HepG2 (cell line): ENCODE data around the gene PUM1. TPM values are rescaled to one million over a fixed set of nuclear protein-coding genes. Genes with fewer than 3 reads are reported as not detected.

Experiments
- ELF3 ChIP-seq: IDR thresholded peaks from 2 replicates; pipeline ENCODE4 v1.6.1; 2016; ENCODE audit warnings: missing genetic modification reagents, missing compliant biosample characterization
- FOXP4 ChIP-seq: sonication (generic); formaldehyde crosslinking; IDR thresholded peaks from 2 replicates; pipeline ENCODE4 v1.4.0; 2020; ENCODE audit warnings: missing genetic modification reagents
- HCFC1 ChIP-seq: fragments of 150-350 bp; IDR thresholded peaks from 2 replicates; pipeline ENCODE4 v1.6.1; 2014; ENCODE audit warnings: low read depth, low read length
- MYC ChIP-seq: sonication (generic); formaldehyde crosslinking; IDR thresholded peaks from 2 replicates; pipeline ENCODE4 v1.9.0; 2021; ENCODE audit warnings: missing genetic modification reagents, borderline replicate concordance
- NCOA1 ChIP-seq: sonication (generic); formaldehyde crosslinking; IDR thresholded peaks from 2 replicates; pipeline ENCODE4 v1.9.0; 2021; ENCODE audit warnings: missing genetic modification reagents
- SRSF4 ChIP-seq: fragments of 200-400 bp; formaldehyde crosslinking; IDR thresholded peaks from one replicate; pipeline ENCODE4 v1.6.1; 2018; ENCODE audit warnings: mild to moderate bottlenecking, low read depth, low read length, moderate library complexity; ENCODE audit not compliant: poor library complexity, severe bottlenecking
- TP53 ChIP-seq: sonication (generic); formaldehyde crosslinking; conservative IDR thresholded peaks from 2 replicates; pipeline ENCODE4 v1.4.0; 2020; ENCODE audit warnings: missing genetic modification reagents
- ZFP36L2 ChIP-seq: sonication (generic); formaldehyde crosslinking; IDR thresholded peaks from 2 replicates; pipeline ENCODE4 v1.4.0; 2020; ENCODE audit warnings: missing genetic modification reagents
- ZKSCAN8 ChIP-seq: IDR thresholded peaks from 2 replicates; pipeline ENCODE4 v1.6.1; 2016; ENCODE audit warnings: borderline replicate concordance, missing genetic modification reagents, missing compliant biosample characterization
- ZNF562 ChIP-seq: sonication (generic); formaldehyde crosslinking; IDR thresholded peaks from 2 replicates; pipeline ENCODE4 v1.8.0; 2022; ENCODE audit warnings: missing genetic modification reagents, borderline replicate concordance
- ZNF614 ChIP-seq: IDR thresholded peaks from 2 replicates; pipeline ENCODE4 v1.6.1; 2018; ENCODE audit warnings: missing biosample characterization, missing genetic modification reagents, inconsistent platforms, borderline replicate concordance
- ZNF891 ChIP-seq: sonication (generic); formaldehyde crosslinking; IDR thresholded peaks from 2 replicates; pipeline ENCODE4 v1.5.0; 2020; ENCODE audit warnings: mild to moderate bottlenecking, missing genetic modification reagents
- polyA plus RNA-seq, 8 experiments: library from polyadenylated mRNA; depleted of rRNA in 3 of 8; stranded (reverse) in 7 of 8; unstranded in 1 of 8; fragments of >200 nt; fragmentation: Illumina TruSeq in 4 of 8; extraction: Trizol in 4 of 8; gene quantifications; 2 replicates each; pipeline versions ENCODE4 v1.2.1 to v1.2.3, GENCODE V29; 2011 to 2016; ENCODE audit warnings: low read depth in 4 of 8, missing spikeins in 1 of 8, mixed read lengths in 1 of 8; ENCODE audit not compliant: insufficient read depth in 1 of 8
- total RNA-seq, 5 experiments: library from RNA; depleted of rRNA; stranded (reverse); fragments of >200 nt; fragmentation: Illumina TruSeq; extraction: Trizol; gene quantifications; 2 replicates each; pipeline ENCODE4 v1.2.3, GENCODE V29; 2016; ENCODE audit warnings: low read depth in 1 of 5
- TF ChIP-seq, protein P1 (sequence below): sonication (generic); formaldehyde crosslinking; IDR thresholded peaks from one replicate; pipeline ENCODE4 v1.5.1; 2020; ENCODE audit warnings: mild to moderate bottlenecking, missing genetic modification reagents; ENCODE audit errors: not compliant biosample characterization
- TF ChIP-seq, protein P2 (sequence below): sonication (generic); formaldehyde crosslinking; IDR thresholded peaks from 2 replicates; pipeline ENCODE4 v1.4.0; 2020; ENCODE audit warnings: missing genetic modification reagents, borderline replicate concordance

PUM1 gene
- total and polyA plus RNA-seq, 2 of the 13 experiments (the other 11 are each of a cell fraction or from before 2014, with no cell fraction given) = 64.7 to 91.0 TPM

DNA sequence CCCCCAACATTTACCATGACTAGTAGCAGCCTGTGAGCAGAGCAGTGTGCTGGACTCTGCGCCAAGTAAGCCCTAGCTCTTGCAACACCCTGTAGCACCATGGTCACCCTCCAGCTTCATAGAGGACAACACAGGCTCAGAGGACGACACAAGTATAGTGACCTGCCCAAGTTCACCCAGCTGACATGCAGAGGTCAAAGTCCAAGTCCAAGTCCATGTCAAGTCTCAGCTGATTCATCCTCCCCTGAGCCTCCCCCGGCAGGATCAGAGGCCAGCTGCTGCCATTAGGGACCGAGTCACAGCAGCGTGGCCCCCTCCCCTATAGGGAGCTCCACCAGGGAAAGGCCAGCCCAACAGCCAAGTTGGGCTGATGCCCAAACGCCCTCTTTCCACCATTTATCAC lies 172.8 kb downstream of the PUM1 start (continued):
- no peak for TF ChIP-seq FOXP4 (CRISPR knock-in tag)
- TF ChIP-seq ZNF614 = no peak
- TF ChIP-seq ELF3 (CRISPR knock-in tag) = no peak
- no peak for TF ChIP-seq NCOA1 (CRISPR knock-in tag)
- no peak for TF ChIP-seq SRSF4
- TF ChIP-seq HCFC1 = no peak
- TF ChIP-seq, protein P1, sequence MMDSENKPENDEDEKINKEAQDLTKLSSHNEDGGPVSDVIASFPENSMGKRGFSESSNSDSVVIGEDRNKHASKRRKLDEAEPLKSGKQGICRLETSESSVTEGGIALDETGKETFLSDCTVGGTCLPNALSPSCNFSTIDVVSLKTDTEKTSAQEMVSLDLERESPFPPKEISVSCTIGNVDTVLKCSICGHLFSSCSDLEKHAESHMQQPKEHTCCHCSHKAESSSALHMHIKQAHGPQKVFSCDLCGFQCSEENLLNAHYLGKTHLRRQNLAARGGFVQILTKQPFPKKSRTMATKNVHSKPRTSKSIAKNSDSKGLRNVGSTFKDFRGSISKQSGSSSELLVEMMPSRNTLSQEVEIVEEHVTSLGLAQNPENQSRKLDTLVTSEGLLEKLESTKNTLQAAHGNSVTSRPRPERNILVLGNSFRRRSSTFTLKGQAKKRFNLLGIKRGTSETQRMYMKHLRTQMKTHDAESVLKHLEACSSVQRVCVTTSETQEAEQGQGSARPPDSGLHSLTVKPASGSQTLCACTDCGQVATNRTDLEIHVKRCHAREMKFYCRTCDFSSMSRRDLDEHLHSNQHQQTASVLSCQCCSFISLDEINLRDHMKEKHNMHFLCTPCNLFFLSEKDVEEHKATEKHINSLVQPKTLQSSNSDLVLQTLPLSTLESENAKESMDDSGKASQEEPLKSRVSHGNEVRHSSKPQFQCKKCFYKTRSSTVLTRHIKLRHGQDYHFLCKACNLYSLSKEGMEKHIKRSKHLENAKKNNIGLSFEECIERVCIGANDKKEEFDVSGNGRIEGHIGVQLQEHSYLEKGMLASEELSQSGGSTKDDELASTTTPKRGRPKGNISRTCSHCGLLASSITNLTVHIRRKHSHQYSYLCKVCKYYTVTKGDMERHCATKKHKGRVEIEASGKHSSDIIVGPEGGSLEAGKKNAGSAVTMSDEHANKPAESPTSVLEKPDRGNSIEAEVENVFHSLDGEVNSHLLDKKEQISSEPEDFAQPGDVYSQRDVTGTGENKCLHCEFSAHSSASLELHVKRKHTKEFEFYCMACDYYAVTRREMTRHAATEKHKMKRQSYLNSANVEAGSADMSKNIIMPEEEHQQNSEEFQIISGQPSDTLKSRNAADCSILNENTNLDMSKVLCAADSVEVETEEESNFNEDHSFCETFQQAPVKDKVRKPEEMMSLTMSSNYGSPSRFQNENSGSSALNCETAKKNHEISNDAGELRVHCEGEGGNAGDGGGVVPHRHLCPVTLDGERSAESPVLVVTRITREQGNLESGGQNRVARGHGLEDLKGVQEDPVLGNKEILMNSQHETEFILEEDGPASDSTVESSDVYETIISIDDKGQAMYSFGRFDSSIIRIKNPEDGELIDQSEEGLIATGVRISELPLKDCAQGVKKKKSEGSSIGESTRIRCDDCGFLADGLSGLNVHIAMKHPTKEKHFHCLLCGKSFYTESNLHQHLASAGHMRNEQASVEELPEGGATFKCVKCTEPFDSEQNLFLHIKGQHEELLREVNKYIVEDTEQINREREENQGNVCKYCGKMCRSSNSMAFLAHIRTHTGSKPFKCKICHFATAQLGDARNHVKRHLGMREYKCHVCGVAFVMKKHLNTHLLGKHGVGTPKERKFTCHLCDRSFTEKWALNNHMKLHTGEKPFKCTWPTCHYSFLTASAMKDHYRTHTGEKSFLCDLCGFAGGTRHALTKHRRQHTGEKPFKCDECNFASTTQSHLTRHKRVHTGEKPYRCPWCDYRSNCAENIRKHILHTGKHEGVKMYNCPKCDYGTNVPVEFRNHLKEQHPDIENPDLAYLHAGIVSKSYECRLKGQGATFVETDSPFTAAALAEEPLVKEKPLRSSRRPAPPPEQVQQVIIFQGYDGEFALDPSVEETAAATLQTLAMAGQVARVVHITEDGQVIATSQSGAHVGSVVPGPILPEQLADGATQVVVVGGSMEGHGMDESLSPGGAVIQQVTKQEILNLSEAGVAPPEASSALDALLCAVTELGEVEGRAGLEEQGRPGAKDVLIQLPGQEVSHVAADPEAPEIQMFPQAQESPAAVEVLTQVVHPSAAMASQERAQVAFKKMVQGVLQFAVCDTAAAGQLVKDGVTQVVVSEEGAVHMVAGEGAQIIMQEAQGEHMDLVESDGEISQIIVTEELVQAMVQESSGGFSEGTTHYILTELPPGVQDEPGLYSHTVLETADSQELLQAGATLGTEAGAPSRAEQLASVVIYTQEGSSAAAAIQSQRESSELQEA = no peak
- TF ChIP-seq TP53 (CRISPR knock-in tag) = no peak
- no peak for TF ChIP-seq ZNF891 (CRISPR knock-in tag)
- TF ChIP-seq ZFP36L2 = no peak
- TF ChIP-seq ZKSCAN8 = no peak
- TF ChIP-seq, protein P2, sequence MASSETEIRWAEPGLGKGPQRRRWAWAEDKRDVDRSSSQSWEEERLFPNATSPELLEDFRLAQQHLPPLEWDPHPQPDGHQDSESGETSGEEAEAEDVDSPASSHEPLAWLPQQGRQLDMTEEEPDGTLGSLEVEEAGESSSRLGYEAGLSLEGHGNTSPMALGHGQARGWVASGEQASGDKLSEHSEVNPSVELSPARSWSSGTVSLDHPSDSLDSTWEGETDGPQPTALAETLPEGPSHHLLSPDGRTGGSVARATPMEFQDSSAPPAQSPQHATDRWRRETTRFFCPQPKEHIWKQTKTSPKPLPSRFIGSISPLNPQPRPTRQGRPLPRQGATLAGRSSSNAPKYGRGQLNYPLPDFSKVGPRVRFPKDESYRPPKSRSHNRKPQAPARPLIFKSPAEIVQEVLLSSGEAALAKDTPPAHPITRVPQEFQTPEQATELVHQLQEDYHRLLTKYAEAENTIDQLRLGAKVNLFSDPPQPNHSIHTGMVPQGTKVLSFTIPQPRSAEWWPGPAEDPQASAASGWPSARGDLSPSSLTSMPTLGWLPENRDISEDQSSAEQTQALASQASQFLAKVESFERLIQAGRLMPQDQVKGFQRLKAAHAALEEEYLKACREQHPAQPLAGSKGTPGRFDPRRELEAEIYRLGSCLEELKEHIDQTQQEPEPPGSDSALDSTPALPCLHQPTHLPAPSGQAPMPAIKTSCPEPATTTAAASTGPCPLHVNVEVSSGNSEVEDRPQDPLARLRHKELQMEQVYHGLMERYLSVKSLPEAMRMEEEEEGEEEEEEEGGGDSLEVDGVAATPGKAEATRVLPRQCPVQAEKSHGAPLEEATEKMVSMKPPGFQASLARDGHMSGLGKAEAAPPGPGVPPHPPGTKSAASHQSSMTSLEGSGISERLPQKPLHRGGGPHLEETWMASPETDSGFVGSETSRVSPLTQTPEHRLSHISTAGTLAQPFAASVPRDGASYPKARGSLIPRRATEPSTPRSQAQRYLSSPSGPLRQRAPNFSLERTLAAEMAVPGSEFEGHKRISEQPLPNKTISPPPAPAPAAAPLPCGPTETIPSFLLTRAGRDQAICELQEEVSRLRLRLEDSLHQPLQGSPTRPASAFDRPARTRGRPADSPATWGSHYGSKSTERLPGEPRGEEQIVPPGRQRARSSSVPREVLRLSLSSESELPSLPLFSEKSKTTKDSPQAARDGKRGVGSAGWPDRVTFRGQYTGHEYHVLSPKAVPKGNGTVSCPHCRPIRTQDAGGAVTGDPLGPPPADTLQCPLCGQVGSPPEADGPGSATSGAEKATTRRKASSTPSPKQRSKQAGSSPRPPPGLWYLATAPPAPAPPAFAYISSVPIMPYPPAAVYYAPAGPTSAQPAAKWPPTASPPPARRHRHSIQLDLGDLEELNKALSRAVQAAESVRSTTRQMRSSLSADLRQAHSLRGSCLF (CRISPR knock-in tag) = no peak
- no peak for TF ChIP-seq ZNF562 (CRISPR knock-in tag)
- TF ChIP-seq MYC (CRISPR knock-in tag) = no peak
